RWPE1 (cell line): ENCODE data around the gene PACC1.

Experiments used
- CTCF ChIA-PET: fragments of 350-600 bp; sonication (Branson Sonifier 250); formaldehyde crosslinking; extraction: SDS; loops from one replicate; lab custom pipeline; 2021; lab: Yijun Ruan, JAX
- POLR2A ChIA-PET: fragments of 400-600 bp; formaldehyde crosslinking; extraction: SDS; loops from one replicate; lab custom pipeline; 2020; ENCODE audit warnings: antibody characterized with exemption; ENCODE audit not compliant: low non-redundant PET; lab: Yijun Ruan, JAX
- DNase-seq: peaks from one replicate; pipeline ENCODE4 v3.0.0; 2012; ENCODE audit warnings: low spot score
- H3K27ac ChIP-seq: fragments of 450-650 bp; 2 replicates; pipeline ENCODE4 v1.5.1; 2017
- CTCF ChIP-seq: fragments of 450-650 bp; conservative IDR thresholded peaks from 2 replicates; pipeline ENCODE4 v1.5.1; 2017; ENCODE audit warnings: low read depth, mild to moderate bottlenecking

Gene PACC1

GRCh38 chr1:212457740-212458338 lies 43.2 kb upstream of the PACC1 start:
- no peak overlapping the region for H3K27ac ChIP-seq
- POLR2A ChIA-PET, result no interaction called here
- DNase-seq, result no peak
- peak; percentile 25; the same call in 1 of the 2 replicates for TF ChIP-seq CTCF
- CTCF ChIA-PET, result interaction anchor here (0.5 to 4.7 kb wide), 8 partner anchors 10 to 783 kb away, joined by 3 to 53 read pairs (median 3); no protein-coding TSS in a partner anchor

- ChIA-PET CTCF (interaction anchor here (0.6 to 4.7 kb wide), 26 partner anchors 9 to 775 kb away, joined by 3 to 53 read pairs (median 4); no protein-coding TSS in a partner anchor), POLR2A (interaction anchor here (0.7 kb wide), 1 partner anchor 100 kb away, joined by 3 read pairs; no protein-coding TSS in a partner anchor)
- peak; percentile 95 for TF ChIP-seq CTCF
- peak; percentile 79 for DNase-seq
- no peak overlapping the region for H3K27ac ChIP-seq
These were observed 41.3 kb upstream of the PACC1 start for GRCh38 chr1:212455803-212456528.

- no peak for DNase-seq
- ChIA-PET CTCF (interaction anchor here (0.5 to 4.7 kb wide), 22 partner anchors 10 to 775 kb away, joined by 3 to 53 read pairs (median 4); no protein-coding TSS in a partner anchor), POLR2A (interaction anchor here (0.7 kb wide), 1 partner anchor 100 kb away, joined by 3 read pairs; no protein-coding TSS in a partner anchor)
- no peak for TF ChIP-seq CTCF
- no peak overlapping the region for H3K27ac ChIP-seq
These were observed 40.7 kb upstream of the PACC1 start for GRCh38 chr1:212455401-212455800.

GRCh38 chr1:212454741-212455140 lies 40.1 kb upstream of the PACC1 start:
- no peak overlapping the region for H3K27ac ChIP-seq
- ChIA-PET POLR2A (no interaction called here), CTCF (interaction anchor here (0.5 to 4.7 kb wide), 8 partner anchors 14 to 721 kb away, joined by 3 to 53 read pairs (median 4); no protein-coding TSS in a partner anchor)
- no peak for TF ChIP-seq CTCF
- DNase-seq, result no peak

GRCh38 chr1:212453156-212453857 lies 38.6 kb upstream of the PACC1 start:
- DNase-seq, result no peak
- no peak for TF ChIP-seq CTCF
- ChIA-PET CTCF (interaction anchor here (2.0 kb wide), 1 partner anchor 383 kb away, joined by 7 read pairs; no protein-coding TSS in a partner anchor), POLR2A (interaction anchor here (0.5 kb wide), 1 partner anchor 69 kb away, joined by 3 read pairs; no protein-coding TSS in a partner anchor)
- H3K27ac ChIP-seq, result no peak overlapping the region
